ENCODE data around the gene GMIP. TPM values are rescaled to one million over a fixed set of nuclear protein-coding genes. Genes with fewer than 3 reads are reported as not detected.
A peak's percentile ranks its signal among the peaks of the same experiment; 100 is the strongest.
"Not testable (repeated sequence)": the region's sequence is repeated elsewhere in the genome, so short reads cannot be mapped to it uniquely, and the experiment has no call there.

Gene GMIP, protein sequence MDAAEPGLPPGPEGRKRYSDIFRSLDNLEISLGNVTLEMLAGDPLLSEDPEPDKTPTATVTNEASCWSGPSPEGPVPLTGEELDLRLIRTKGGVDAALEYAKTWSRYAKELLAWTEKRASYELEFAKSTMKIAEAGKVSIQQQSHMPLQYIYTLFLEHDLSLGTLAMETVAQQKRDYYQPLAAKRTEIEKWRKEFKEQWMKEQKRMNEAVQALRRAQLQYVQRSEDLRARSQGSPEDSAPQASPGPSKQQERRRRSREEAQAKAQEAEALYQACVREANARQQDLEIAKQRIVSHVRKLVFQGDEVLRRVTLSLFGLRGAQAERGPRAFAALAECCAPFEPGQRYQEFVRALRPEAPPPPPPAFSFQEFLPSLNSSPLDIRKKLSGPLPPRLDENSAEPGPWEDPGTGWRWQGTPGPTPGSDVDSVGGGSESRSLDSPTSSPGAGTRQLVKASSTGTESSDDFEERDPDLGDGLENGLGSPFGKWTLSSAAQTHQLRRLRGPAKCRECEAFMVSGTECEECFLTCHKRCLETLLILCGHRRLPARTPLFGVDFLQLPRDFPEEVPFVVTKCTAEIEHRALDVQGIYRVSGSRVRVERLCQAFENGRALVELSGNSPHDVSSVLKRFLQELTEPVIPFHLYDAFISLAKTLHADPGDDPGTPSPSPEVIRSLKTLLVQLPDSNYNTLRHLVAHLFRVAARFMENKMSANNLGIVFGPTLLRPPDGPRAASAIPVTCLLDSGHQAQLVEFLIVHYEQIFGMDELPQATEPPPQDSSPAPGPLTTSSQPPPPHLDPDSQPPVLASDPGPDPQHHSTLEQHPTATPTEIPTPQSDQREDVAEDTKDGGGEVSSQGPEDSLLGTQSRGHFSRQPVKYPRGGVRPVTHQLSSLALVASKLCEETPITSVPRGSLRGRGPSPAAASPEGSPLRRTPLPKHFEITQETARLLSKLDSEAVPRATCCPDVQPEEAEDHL
- total RNA-seq, result 6.3 and 18.3 TPM in 2 replicates

DNA sequence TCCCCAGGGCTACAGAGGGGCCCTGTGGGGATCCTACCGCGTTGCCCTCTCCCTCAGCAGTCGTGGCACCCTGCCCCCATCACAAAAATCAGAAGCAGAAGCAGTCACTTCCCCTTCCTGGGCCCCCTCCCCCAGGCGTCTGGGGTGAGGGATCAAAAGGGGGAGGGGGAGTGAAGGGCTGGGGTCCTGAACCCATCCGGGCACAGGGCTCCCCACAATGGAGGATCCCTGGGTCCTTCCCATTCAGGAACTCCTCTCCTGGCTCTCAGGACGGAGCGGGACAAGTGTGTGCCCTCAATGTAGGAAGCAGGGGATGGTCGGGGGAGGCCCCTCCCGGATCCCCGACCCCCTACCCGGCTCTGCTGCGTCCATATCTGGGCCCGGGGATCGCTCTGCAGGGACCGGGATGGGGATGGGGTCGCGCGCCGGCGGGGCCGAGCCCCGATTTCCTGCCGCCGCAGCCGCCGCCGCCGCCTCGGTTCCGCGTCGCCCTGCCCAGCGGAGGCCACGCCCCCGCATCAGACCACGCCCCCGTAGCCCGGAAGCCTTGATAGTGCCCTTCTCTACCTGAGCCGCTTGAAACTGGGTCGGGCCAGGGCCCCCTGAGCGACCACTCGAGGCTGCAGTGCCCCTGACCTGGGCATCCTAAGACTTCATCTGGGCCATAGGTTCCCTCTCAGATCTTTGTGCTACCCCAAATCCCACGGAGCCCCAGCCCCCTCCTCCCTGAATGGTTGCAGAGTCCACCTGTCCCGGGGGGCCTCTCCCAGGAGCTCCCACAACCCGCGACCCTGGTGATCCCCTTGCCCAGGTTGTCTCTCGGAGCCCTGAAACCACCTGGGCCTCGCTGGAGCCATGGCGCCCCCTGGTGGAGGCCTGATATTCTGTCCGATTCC is at the start of gene GMIP:
GMIP (minus strand) TSS at position 500 of the 896 bp plus-strand sequence; CDS start at position 372, 128 bp downstream.
- TF ChIP-seq CTCF (IDR thresholded peaks at IDR 0.05; ENCODE audit: insufficient read depth, low read length, poor library complexity, severe bottlenecking), result peak; percentile 83
- peaks cover 2% of the 10 kb centered on the region for H3K36me3 ChIP-seq (ENCODE audit: control insufficient read depth, insufficient read depth, low read length)
- no peak for DNase-seq (ENCODE audit: low read depth)
- H3K27me3 ChIP-seq (ENCODE audit: control insufficient read depth, insufficient read depth, low read length), result no peaks in the 10 kb centered on the region
- H3K4me3 ChIP-seq (ENCODE audit: low read depth, low read length), result peak within 1 kb of the TSS; percentile 59

DNA sequence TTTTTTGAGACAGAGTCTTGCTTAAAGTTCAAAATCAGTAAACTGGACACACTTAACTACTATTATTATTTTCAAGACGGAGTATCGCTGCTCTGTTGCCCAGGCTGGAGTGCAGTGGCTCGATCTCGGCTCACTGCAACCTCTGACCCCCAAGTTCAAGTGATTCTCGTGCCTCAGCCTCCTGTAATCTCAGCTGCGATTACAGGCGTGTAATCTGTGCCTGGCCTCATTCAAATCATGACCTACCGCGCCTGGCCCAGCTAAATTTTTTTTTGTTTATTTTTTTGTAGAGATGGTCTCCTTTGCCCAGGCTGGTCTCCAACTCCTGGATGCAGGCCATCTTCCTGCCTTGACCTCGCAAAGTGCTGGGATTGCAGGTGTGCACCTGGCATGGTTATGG is 48.2 kb upstream of the GMIP start:
- no peak for DNase-seq (ENCODE audit: low read depth)
- no peaks in the 10 kb centered on the region for H3K36me3 ChIP-seq (ENCODE audit: control insufficient read depth, insufficient read depth, low read length)
- H3K4me3 ChIP-seq (ENCODE audit: low read depth, low read length), result no peak overlapping the region
- H3K27me3 ChIP-seq (ENCODE audit: control insufficient read depth, insufficient read depth, low read length), result no peaks in the 10 kb centered on the region
- TF ChIP-seq CTCF (IDR thresholded peaks at IDR 0.05; ENCODE audit: insufficient read depth, low read length, poor library complexity, severe bottlenecking), result no peak

- not testable (repeated sequence) for H3K27me3 ChIP-seq (ENCODE audit: control insufficient read depth, insufficient read depth, low read length); H3K36me3 ChIP-seq (ENCODE audit: control insufficient read depth, insufficient read depth, low read length); DNase-seq (ENCODE audit: low read depth); H3K4me3 ChIP-seq (ENCODE audit: low read depth, low read length)
Observed at GRCh38 chr19:19689023-19689422, 45.6 kb upstream of the GMIP start.

DNA sequence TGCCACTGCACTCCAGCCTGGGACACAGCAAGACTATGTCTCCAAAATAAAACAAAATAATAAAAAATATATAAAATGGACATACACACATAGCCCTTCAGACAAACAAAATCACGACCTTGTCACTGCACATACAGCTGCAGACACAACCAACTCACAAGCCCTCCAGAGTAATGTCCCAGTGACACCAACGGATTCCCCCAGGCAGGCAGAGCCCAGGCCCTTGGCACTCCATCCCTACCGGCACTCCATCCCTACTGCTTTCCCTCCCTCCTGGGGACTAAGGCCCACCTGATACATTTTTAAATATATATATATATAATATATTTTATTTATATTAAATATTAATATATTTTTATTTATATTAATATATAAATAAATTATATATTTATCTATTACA is 43.6 kb upstream of the GMIP start:
- H3K36me3 ChIP-seq (ENCODE audit: control insufficient read depth, insufficient read depth, low read length), result no peaks in the 10 kb centered on the region
- no peak for DNase-seq (ENCODE audit: low read depth)
- H3K4me3 ChIP-seq (ENCODE audit: low read depth, low read length), result no peak overlapping the region
- TF ChIP-seq CTCF (IDR thresholded peaks at IDR 0.05; ENCODE audit: insufficient read depth, low read length, poor library complexity, severe bottlenecking), result no peak
- no peaks in the 10 kb centered on the region for H3K27me3 ChIP-seq (ENCODE audit: control insufficient read depth, insufficient read depth, low read length)

DNA sequence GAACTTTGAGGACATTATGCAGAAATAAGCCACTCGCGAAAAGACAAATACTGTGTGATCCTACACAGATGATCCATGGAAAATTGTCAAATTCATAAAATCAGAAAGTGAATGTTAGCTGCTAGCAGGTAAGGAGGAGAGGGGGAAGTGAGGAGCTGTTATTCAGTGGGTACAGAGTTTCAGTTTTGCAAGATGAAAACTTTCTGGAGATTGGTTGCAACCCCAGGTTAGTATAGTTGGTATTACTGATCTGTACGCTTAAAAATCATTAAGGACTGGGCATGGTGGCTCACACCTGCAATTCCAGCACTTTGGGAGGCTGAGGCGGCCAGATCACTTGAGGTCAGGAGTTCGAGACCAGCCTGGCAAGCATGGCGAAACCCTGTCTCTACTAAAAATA is 43.1 kb upstream of the GMIP start:
- no peak for DNase-seq (ENCODE audit: low read depth)
- Histone ChIP-seq H3K4me3 (ENCODE audit: low read depth, low read length) (no peak overlapping the region), H3K36me3 (ENCODE audit: control insufficient read depth, insufficient read depth, low read length) (no peaks in the 10 kb centered on the region), H3K27me3 (ENCODE audit: control insufficient read depth, insufficient read depth, low read length) (no peaks in the 10 kb centered on the region)
- no peak for TF ChIP-seq CTCF (IDR thresholded peaks at IDR 0.05; ENCODE audit: insufficient read depth, low read length, poor library complexity, severe bottlenecking)

- not testable (repeated sequence) for H3K4me3 ChIP-seq (ENCODE audit: low read depth, low read length); H3K27me3 ChIP-seq (ENCODE audit: control insufficient read depth, insufficient read depth, low read length); DNase-seq (ENCODE audit: low read depth); H3K36me3 ChIP-seq (ENCODE audit: control insufficient read depth, insufficient read depth, low read length)
Observed at GRCh38 chr19:19686119-19686518, 42.7 kb upstream of the GMIP start.

Data from kidney epithelial cell (primary cell).